HEK293T (cell line): ENCODE data around the gene ARHGAP23.

Source experiments
- CTCF ChIA-PET: fragments of 350-600 bp; formaldehyde crosslinking; extraction: SDS; loops from one replicate; lab custom pipeline; 2021; ENCODE audit warnings: antibody characterized with exemption, inconsistent platforms; lab: Yijun Ruan, JAX
- POLR2A ChIA-PET: fragments of 350-600 bp; formaldehyde crosslinking; extraction: SDS; loops from one replicate; lab custom pipeline; 2020; ENCODE audit warnings: antibody characterized with exemption, inconsistent platforms; lab: Yijun Ruan, JAX
- DNase-seq: peaks from one replicate; pipeline ENCODE4 v3.0.0; 2012; ENCODE audit warnings: mixed read lengths; ENCODE audit errors: extremely low spot score
- ARNT ChIP-seq: fragments of 450-650 bp; IDR thresholded peaks from 2 replicates; pipeline ENCODE4 v1.6.1; 2017; ENCODE audit warnings: mild to moderate bottlenecking
- BHLHE40 ChIP-seq: fragments of 450-650 bp; IDR thresholded peaks from 2 replicates; pipeline ENCODE4 v1.6.1; 2016; ENCODE audit warnings: mild to moderate bottlenecking, moderate library complexity, borderline replicate concordance
- CTBP1 ChIP-seq: fragments of 450-650 bp; IDR thresholded peaks from 2 replicates; pipeline ENCODE4 v1.6.1; 2016; ENCODE audit warnings: borderline replicate concordance
- ELF4 ChIP-seq: fragments of 450-650 bp; IDR thresholded peaks from 2 replicates; pipeline ENCODE4 v1.6.1; 2017; ENCODE audit warnings: antibody characterized with exemption
- FOXA1 ChIP-seq: fragments of 450-650 bp; IDR thresholded peaks from 2 replicates; pipeline ENCODE4 v1.6.1; 2016; ENCODE audit warnings: mild to moderate bottlenecking
- FOXK2 ChIP-seq: fragments of 450-650 bp; IDR thresholded peaks from 2 replicates; pipeline ENCODE4 v1.6.1; 2016; ENCODE audit warnings: mild to moderate bottlenecking
- FOXM1 ChIP-seq: fragments of 450-650 bp; IDR thresholded peaks from 2 replicates; pipeline ENCODE4 v1.6.1; 2017; ENCODE audit warnings: mild to moderate bottlenecking, borderline replicate concordance
- HDGF ChIP-seq: fragments of 450-650 bp; IDR thresholded peaks from 2 replicates; pipeline ENCODE4 v1.6.1; 2017; ENCODE audit warnings: antibody characterized with exemption, borderline replicate concordance
- L3MBTL2 ChIP-seq: fragments of 450-650 bp; conservative IDR thresholded peaks from 2 replicates; pipeline ENCODE4 v1.6.1; 2016; ENCODE audit warnings: mild to moderate bottlenecking
- LEF1 ChIP-seq: fragments of 450-650 bp; IDR thresholded peaks from 2 replicates; pipeline ENCODE4 v1.6.1; 2017; ENCODE audit warnings: mild to moderate bottlenecking, borderline replicate concordance
- NFRKB ChIP-seq: fragments of 450-650 bp; IDR thresholded peaks from 2 replicates; pipeline ENCODE4 v1.6.1; 2016; ENCODE audit warnings: mild to moderate bottlenecking, moderate library complexity
- SP1 ChIP-seq: fragments of 450-650 bp; IDR thresholded peaks from 2 replicates; pipeline ENCODE4 v1.6.1; 2017
- SUZ12 ChIP-seq: fragments of 450-650 bp; IDR thresholded peaks from 2 replicates; pipeline ENCODE4 v1.6.1; 2016; ENCODE audit warnings: mild to moderate bottlenecking
- TARDBP ChIP-seq: fragments of 450-650 bp; IDR thresholded peaks from 2 replicates; pipeline ENCODE4 v1.6.1; 2016
- ZNF384 ChIP-seq: fragments of 450-650 bp; IDR thresholded peaks from 2 replicates; pipeline ENCODE4 v1.6.1; 2016
- TF ChIP-seq, protein P1 (sequence below): fragments of 450-650 bp; IDR thresholded peaks from 2 replicates; pipeline ENCODE4 v1.6.1; 2016

The ARHGAP23 gene

DNA sequence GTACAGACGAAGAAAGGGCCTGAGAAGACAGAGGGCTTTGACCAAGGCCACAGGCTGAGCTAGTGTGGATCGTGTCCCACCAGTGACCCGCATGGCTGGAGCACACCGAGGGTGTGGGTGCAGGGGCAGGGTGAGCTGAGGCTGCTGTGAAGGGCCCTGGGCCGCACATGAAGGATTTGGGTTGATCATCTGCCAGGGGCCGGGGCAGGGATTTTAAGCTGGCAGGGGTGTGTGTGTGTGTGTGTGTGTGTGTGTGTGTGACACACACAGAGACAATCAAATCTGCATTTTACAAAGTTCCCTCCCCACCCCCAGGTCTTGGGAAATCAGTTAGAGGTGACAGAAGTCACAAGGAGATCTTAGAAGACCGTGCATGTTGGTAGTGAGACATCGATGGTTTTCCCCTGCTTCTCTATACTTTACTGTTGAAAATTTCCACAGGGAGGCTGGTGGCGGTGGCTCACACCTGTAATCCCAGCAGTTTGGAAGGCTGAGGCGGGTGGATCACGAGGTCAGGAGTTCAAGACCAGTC lies 112.3 kb downstream of the ARHGAP23 start:
- TF ChIP-seq BHLHE40 (no peak), SUZ12 (no peak), CTBP1 (no peak), ARNT (no peak), FOXK2 (no peak), LEF1 (no peak), HDGF (no peak), ELF4 (no peak), L3MBTL2 (no peak), SP1 (no peak), TARDBP (no peak), ZNF384 (no peak), NFRKB (no peak)
- TF ChIP-seq, protein P1, sequence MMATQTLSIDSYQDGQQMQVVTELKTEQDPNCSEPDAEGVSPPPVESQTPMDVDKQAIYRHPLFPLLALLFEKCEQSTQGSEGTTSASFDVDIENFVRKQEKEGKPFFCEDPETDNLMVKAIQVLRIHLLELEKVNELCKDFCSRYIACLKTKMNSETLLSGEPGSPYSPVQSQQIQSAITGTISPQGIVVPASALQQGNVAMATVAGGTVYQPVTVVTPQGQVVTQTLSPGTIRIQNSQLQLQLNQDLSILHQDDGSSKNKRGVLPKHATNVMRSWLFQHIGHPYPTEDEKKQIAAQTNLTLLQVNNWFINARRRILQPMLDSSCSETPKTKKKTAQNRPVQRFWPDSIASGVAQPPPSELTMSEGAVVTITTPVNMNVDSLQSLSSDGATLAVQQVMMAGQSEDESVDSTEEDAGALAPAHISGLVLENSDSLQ, result no peak
- ChIA-PET CTCF (interaction anchor here (1.1 to 1.2 kb wide), 2 partner anchors 17 to 31 kb away, joined by 3 to 5 read pairs; no protein-coding TSS in a partner anchor), POLR2A (interaction anchor here (1.6 kb wide), 1 partner anchor 18 kb away, joined by 5 read pairs; no protein-coding TSS in a partner anchor)
- DNase-seq, result no peak

DNA sequence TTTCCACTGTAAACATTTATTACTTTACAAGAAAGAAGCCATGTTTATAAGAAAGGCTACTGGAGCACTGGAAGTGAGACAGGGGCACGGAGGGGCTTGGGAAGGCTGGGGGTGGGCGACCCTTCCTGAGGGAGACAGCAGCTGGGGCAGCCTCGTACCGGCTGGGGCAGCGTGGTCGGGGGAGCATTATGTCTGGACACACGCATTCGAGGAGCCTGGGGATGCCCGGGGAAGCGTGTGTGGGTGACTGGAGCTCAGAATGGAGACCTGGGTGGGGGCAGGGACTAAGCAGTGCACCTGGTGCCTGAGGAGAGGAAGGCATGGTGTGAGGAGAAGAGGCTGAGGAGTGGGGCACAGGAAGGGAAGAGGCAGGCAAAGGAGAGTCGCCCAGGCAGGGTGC lies 113.0 kb downstream of the ARHGAP23 start:
- TF ChIP-seq SUZ12 (no peak), FOXM1 (no peak), LEF1 (no peak), HDGF (no peak), CTBP1 (no peak), FOXK2 (no peak), FOXA1 (no peak), SP1 (no peak), TARDBP (no peak), BHLHE40 (no peak), NFRKB (no peak), ZNF384 (no peak)
- CTCF ChIA-PET, result interaction anchor here (1.8 kb wide), 1 partner anchor 17 kb away, joined by 5 read pairs; no protein-coding TSS in a partner anchor
- no peak for DNase-seq
- POLR2A ChIA-PET, result no interaction called here

DNA sequence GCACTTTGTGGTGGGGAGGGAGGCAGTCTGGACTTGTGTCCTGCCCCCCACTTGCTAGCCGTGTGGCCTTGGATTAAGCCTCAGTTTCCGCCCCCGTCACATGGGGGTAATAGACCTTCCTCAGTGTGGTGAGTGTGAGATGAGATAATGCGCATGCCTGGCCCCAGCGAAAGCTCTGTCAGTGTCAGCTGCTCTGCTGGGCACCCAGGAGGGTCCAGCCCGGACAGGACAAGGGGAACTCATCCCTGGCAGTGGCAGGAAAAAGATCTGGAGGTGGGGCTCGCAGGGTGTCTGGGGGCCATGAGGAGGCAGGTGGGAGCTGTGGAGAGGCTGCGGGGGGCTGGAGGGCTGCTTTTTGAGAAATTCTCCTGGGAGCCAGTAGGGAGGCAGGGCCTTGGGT lies 114.0 kb downstream of the ARHGAP23 start:
- POLR2A ChIA-PET, result no interaction called here
- no peak for DNase-seq
- no peak for TF ChIP-seq HDGF
- no peak for TF ChIP-seq SUZ12
- TF ChIP-seq L3MBTL2, result no peak
- TF ChIP-seq BHLHE40, result no peak
- no peak for TF ChIP-seq ELF4
- no peak for TF ChIP-seq TARDBP
- TF ChIP-seq SP1, result no peak
- no peak for TF ChIP-seq LEF1
- no peak for TF ChIP-seq ARNT
- no peak for TF ChIP-seq CTBP1
- CTCF ChIA-PET, result interaction anchor here (1.8 kb wide), 1 partner anchor 16 kb away, joined by 5 read pairs; no protein-coding TSS in a partner anchor

DNA sequence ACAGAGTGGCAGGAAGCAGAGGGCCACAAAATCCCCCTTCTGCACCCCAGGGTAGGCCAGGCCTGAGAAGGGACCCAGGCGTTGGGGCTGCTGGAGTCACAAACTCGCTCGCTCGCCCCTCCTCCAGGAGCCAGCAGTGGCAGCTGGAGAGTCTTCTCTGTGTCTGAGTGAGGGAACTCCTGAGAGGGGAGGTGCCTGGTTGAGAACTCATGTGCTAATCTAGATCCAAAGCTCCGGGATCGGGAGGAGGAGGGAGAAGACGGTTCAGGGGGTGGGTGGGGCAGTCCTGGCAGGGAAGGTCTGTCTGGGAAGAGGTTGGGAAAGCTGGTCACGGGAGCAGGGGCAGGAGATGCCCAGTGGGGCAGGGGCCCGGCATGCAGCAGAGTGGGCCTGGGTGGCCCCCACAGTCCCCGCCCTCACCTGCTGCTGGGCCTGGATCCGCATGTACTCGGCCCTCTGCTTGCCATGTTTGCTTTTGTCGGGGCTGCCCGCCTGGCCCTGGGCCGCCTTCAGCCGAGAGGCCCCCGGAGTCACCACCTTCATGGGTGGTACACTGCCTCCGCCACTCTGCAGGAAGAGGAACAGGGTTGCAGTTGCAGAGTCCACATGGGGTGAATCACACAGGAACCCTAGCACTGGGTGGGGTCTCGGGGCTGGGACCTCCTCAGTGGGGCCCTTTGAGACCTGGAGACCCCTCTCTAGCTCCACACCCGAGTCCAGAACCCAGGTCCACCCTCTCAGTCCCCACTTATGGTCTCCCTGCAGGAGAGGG lies 115.3 kb downstream of the ARHGAP23 start:
- no peak for DNase-seq
- ChIA-PET POLR2A (interaction anchor here (1.1 kb wide), 1 partner anchor 16 kb away, joined by 3 read pairs; no protein-coding TSS in a partner anchor), CTCF (interaction anchor here (1.0 kb wide), 1 partner anchor 120 kb away, joined by 3 read pairs; no protein-coding TSS in a partner anchor)
- no peak for TF ChIP-seq HDGF
- no peak for TF ChIP-seq ARNT
- no peak for TF ChIP-seq FOXM1
- TF ChIP-seq LEF1, result no peak
- no peak for TF ChIP-seq FOXK2
- no peak for TF ChIP-seq FOXA1
- TF ChIP-seq SUZ12, result no peak
- TF ChIP-seq TARDBP, result no peak
- no peak for TF ChIP-seq ZNF384
- no peak for TF ChIP-seq ELF4
- TF ChIP-seq NFRKB, result no peak

DNA sequence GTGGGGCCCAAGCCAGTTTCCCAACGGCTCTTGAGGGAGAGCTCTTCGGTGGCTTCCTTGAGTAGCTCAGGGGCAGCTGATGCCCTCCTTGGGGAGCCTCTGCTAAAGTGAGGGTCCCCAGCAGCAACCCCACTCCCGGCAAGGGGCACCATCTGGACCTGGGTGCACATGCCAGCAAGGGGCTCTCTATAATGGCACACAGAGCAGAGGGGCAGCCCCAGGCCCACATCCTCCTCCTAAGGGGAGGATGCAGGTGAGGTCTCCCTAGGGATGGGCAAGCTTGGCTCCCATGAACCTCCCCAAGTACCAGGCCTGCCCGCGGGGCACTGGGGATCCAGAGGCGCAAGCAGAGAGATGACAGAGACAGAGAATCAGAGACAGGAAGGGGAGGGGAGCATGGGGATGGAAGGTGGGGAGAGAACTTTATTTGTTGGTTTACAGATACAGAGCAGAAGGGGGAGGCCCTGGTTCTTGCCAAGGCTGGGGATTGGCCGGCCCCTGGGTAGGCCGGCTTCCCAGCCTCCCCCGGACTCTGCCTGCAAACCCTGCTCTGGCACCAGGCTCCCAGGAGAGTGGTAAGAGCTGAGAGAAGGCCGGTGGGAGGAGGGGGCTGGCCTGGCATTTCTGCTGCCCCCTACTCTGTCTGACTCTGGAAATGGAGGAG lies 116.0 kb downstream of the ARHGAP23 start:
- no peak for TF ChIP-seq LEF1
- TF ChIP-seq, protein P1, result no peak
- no peak for TF ChIP-seq CTBP1
- TF ChIP-seq BHLHE40, result no peak
- no peak for TF ChIP-seq SUZ12
- no peak for TF ChIP-seq FOXM1
- TF ChIP-seq NFRKB, result no peak
- no peak for TF ChIP-seq FOXK2
- TF ChIP-seq ZNF384, result no peak
- CTCF ChIA-PET, result interaction anchor here (1.0 kb wide), 2 partner anchors 35 to 119 kb away, joined by 3 to 5 read pairs; no protein-coding TSS in a partner anchor

DNA sequence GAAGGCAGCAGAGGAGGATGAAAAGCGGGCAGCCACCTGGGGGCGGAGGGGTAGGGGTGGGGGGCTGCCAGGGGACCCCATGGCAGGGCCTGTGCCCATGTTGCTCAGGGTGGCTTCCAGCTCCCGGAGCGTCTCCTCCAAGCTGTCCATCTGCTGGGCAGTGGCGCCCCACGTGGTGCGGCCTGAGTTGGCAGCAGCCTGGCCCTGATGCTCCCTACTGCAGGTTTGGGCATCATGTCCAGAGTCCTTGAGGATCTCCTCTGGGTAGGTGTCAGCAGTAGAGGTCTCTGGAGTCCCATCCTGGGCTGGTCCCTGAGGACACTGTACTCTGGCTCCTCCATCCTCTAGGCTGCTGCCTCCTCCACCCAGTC lies 116.6 kb downstream of the ARHGAP23 start:
- POLR2A ChIA-PET, result no interaction called here
- CTCF ChIA-PET, result interaction anchor here (1.0 kb wide), 2 partner anchors 36 to 118 kb away, joined by 3 to 5 read pairs; no protein-coding TSS in a partner anchor
- DNase-seq, result no peak
- TF ChIP-seq FOXM1 (no peak), ARNT (no peak), NFRKB (no peak), FOXA1 (no peak), CTBP1 (no peak), L3MBTL2 (no peak), FOXK2 (no peak), HDGF (no peak), ELF4 (no peak), LEF1 (no peak), SUZ12 (no peak), BHLHE40 (no peak), SP1 (no peak), ZNF384 (no peak), TARDBP (no peak)
- TF ChIP-seq, protein P1, result no peak

More for the DNA sequence above, 116.0 kb downstream of the ARHGAP23 start:
- no peak for DNase-seq
- POLR2A ChIA-PET, result no interaction called here
